G401.6 (cell line): ENCODE data around the gene VSIR.

Experiments
- FAIRE-seq: peaks from 2 replicates; lab custom pipeline; 2012; peaks lifted over from hg19 to GRCh38; lab: Jason Lieb, UNC

Gene VSIR

GRCh38 chr10:71712572-71713134 lies 60.7 kb downstream of the VSIR start:
- FAIRE-seq: no peak

GRCh38 chr10:71712170-71712569 lies 61.1 kb downstream of the VSIR start:
- no peak for FAIRE-seq

DNA sequence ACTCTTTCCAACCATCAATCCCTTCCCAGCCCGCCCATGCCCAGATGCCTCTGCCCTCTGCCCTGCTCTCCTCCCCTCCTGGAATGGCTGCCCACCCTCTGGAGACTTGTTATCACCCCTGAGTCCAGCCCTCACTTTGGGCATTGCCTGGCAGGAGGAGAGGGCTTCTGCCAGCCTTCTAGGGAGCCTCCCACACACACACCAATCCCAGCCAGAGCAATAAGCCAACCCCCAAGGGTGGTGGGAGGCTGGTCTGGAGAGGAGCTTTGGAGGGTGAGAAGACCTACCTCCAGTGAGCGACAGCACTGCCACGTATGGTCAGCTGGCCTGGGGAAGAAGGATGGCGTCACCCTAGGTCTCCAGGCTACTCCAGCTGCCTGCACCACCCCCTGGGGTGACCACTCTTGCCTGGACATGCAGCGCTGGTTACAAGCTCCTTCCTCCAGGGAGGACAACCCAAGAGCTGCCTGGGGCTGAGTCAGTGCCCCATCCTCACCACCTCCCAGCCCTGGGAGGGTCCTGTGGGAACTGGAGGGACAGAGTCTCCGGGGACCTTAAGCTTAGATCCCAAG lies 62.2 kb downstream of the VSIR start:
- FAIRE-seq: no peak

- no peak for FAIRE-seq
Observed at GRCh38 chr10:71710519-71710918, 62.8 kb downstream of the VSIR start.

GRCh38 chr10:71708897-71709882 lies 64.1 kb downstream of the VSIR start:
- FAIRE-seq: no peak

GRCh38 chr10:71708301-71708703 lies 65.0 kb downstream of the VSIR start:
- FAIRE-seq: no peak

DNA sequence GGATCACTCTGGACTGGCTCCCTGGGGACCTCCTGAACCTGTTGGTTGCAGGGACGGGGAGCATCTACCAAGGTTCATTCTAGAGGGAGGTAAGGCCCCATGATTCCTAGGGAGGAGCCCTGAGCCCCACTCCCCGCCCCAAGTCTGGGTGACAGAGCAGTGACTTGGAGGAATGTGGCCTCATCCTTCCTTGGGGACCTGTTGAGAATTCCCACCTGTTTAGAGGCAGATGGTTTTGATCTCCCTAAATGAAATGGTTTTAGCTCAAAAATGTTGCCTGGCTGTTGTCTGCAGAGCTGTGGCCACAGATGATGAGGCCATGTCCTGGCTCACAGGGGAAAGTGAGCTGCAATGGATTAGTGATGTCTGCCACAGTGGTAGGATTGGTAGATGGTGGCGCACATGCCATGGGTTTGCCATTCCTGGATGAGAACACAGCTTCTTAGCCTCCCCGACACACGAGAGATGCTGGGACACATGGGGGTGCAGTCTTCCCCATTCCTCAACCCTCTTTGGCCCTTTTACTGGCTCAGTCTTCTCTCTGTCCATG lies 66.0 kb downstream of the VSIR start:
- no peak for FAIRE-seq

GRCh38 chr10:71706216-71707121 lies 66.9 kb downstream of the VSIR start:
- no peak for FAIRE-seq

DNA sequence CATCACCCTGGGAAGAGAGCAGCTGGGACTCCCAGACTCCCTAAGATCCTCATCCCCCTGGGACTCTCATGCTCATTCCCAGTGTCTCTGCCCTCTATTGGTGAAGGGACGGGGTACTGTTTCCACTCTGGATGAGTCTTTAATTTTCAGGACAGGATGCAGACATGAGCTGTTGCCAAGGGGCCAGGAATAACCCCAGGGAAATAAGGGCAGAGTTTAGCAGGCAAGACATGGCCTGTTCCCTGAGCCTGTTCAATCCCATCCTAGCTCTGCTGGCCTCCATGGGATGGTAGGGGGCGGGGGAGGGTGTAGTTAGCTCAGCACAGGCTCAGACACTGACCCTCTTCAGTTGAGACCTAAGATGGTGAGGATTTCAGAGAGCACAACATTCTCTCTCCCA lies 67.7 kb downstream of the VSIR start:
- no peak for FAIRE-seq

DNA sequence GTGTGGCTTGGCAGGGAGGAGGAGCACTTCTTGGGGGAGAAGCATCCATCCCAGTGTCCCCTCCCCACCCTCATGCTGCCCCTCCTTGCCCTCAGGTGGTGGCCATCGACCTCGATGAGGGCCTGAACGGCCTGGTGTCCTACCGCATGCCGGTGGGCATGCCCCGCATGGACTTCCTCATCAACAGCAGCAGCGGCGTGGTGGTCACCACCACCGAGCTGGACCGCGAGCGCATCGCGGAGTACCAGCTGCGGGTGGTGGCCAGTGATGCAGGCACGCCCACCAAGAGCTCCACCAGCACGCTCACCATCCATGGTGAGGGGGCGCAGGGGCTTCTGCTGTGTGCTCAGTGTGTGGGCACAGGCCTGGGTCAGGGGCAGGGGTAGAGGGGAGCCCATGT lies 68.5 kb downstream of the VSIR start:
- FAIRE-seq: no peak

GRCh38 chr10:71703577-71703976 lies 69.7 kb downstream of the VSIR start:
- FAIRE-seq: no peak

- FAIRE-seq: no peak
Observed at GRCh38 chr10:71701496-71702132, 71.7 kb downstream of the VSIR start.

GRCh38 chr10:71700731-71701368 lies 72.5 kb downstream of the VSIR start:
- FAIRE-seq: no peak

DNA sequence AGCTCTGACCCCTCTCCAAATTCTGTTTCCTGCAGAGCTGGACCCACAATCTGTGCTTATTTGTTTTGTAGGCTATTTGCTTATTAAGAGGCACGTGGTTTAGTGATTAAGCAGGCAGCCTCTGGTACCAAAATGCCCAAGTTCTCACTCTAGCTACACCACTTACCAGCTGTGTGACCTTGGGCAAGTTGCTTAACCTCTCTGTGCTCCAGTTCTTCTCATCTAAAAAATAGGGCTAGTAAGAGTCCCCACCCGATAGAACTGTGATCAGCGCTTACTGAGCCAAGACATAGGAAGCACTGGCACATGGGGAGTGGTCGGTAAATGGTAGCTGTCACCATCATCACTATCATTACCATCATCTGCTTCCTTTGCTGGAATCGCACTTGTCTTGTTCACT lies 74.6 kb downstream of the VSIR start:
- FAIRE-seq: no peak

GRCh38 chr10:71697938-71698709 lies 75.2 kb downstream of the VSIR start:
- FAIRE-seq: no peak
